ENCODE data around the gene CTDP1. TPM values are rescaled to one million over a fixed set of nuclear protein-coding genes. Genes with fewer than 3 reads are reported as not detected.

CTDP1 gene
- total RNA-seq, 2 experiments from 2014 or later, result 69.0 to 79.6 TPM

- ATAC-seq (ENCODE audit: poor library complexity) (no peak), DNase-seq (no peak)
- peaks cover 29% of the 10 kb centered on the region for H3K9me3 Mint-ChIP-seq
- H3K36me3 Mint-ChIP-seq (ENCODE audit: low read depth), result peaks cover 45% of the 10 kb centered on the region
- H3K36me3 ChIP-seq (ENCODE audit: insufficient read depth, low read length), result peaks cover under 1% of the 10 kb centered on the region
- H3K27ac ChIP-seq (ENCODE audit: low read depth in 1 of 2, low read length in 2 of 2), result no peak overlapping the region
- no peaks in the 10 kb centered on the region for H3K4me1 ChIP-seq (ENCODE audit: insufficient read depth, low read length)
- no peaks in the 10 kb centered on the region for H3K4me1 Mint-ChIP-seq (ENCODE audit: low read depth)
- CTCF ChIA-PET, result no interaction called here
- H3K27me3 Mint-ChIP-seq, result no peaks in the 10 kb centered on the region
- POLR2A ChIA-PET, result no interaction called here
- H3K4me3 ChIP-seq (ENCODE audit: low read length), result no peak overlapping the region
- no peak overlapping the region for H3K27ac Mint-ChIP-seq
- peaks cover 25 to 37% of the 10 kb centered on the region in 2 experiments for H3K9me3 ChIP-seq (ENCODE audit: control insufficient read depth in 1 of 2, insufficient read depth in 1 of 2, low read length in 2 of 2)
- H3K27me3 ChIP-seq (ENCODE audit: control insufficient read depth in 1 of 2, insufficient read depth in 2 of 2, low read length in 2 of 2), result no peaks in the 10 kb centered on the region
- no peak for TF ChIP-seq CTCF (IDR thresholded peaks at IDR 0.05)
- intact Hi-C loops (cut with DNase I, micrococcal nuclease), result no loop called here
- H3K4me3 Mint-ChIP-seq, result no peak overlapping the region
Measured at GRCh38 chr18:79760348-79760747, 80.7 kb downstream of the CTDP1 start.

GRCh38 chr18:79760881-79761280, 81.3 kb downstream of the CTDP1 start:
- Histone ChIP-seq H3K4me1 (ENCODE audit: insufficient read depth, low read length) (no peaks in the 10 kb centered on the region), H3K27ac (ENCODE audit: low read depth in 1 of 2, low read length in 2 of 2) (no peak overlapping the region), H3K4me3 (ENCODE audit: low read length) (no peak overlapping the region), H3K27me3 (ENCODE audit: control insufficient read depth in 1 of 2, insufficient read depth in 2 of 2, low read length in 2 of 2) (no peaks in the 10 kb centered on the region), H3K36me3 (ENCODE audit: insufficient read depth, low read length) (no peaks in the 10 kb centered on the region), H3K9me3 (ENCODE audit: control insufficient read depth in 1 of 2, insufficient read depth in 1 of 2, low read length in 2 of 2) (peaks cover 25 to 36% of the 10 kb centered on the region in 2 experiments)
- ATAC-seq (ENCODE audit: poor library complexity), result no peak
- CTCF ChIA-PET, result no interaction called here
- H3K36me3 Mint-ChIP-seq (ENCODE audit: low read depth), result peaks cover 40% of the 10 kb centered on the region
- no peaks in the 10 kb centered on the region for H3K4me1 Mint-ChIP-seq (ENCODE audit: low read depth)
- H3K4me3 Mint-ChIP-seq, result no peak overlapping the region
- peaks cover 29% of the 10 kb centered on the region for H3K9me3 Mint-ChIP-seq
- TF ChIP-seq CTCF (IDR thresholded peaks at IDR 0.05), result no peak
- intact Hi-C loops (cut with DNase I, micrococcal nuclease), result no loop called here
- H3K27me3 Mint-ChIP-seq, result peaks cover 3% of the 10 kb centered on the region
- H3K27ac Mint-ChIP-seq, result no peak overlapping the region
- POLR2A ChIA-PET, result no interaction called here
- DNase-seq, result no peak

- ChIA-PET POLR2A (no interaction called here), CTCF (no interaction called here)
- DNase-seq (no peak), ATAC-seq (ENCODE audit: poor library complexity) (no peak)
- no peak overlapping the region for H3K27ac Mint-ChIP-seq
- TF ChIP-seq CTCF (IDR thresholded peaks at IDR 0.05), result no peak
- no peak overlapping the region for H3K4me3 Mint-ChIP-seq
- H3K27me3 Mint-ChIP-seq, result peaks cover 14% of the 10 kb centered on the region
- H3K36me3 Mint-ChIP-seq (ENCODE audit: low read depth), result peaks cover 15% of the 10 kb centered on the region
- Histone ChIP-seq H3K9me3 (ENCODE audit: control insufficient read depth in 1 of 2, insufficient read depth in 1 of 2, low read length in 2 of 2) (peaks cover 32 to 42% of the 10 kb centered on the region in 2 experiments), H3K27ac (ENCODE audit: low read depth in 1 of 2, low read length in 2 of 2) (no peak overlapping the region), H3K36me3 (ENCODE audit: insufficient read depth, low read length) (no peaks in the 10 kb centered on the region), H3K27me3 (ENCODE audit: control insufficient read depth in 1 of 2, insufficient read depth in 2 of 2, low read length in 2 of 2) (peaks cover 0 to 3% of the 10 kb centered on the region in 2 experiments), H3K4me3 (ENCODE audit: low read length) (no peak overlapping the region), H3K4me1 (ENCODE audit: insufficient read depth, low read length) (no peaks in the 10 kb centered on the region)
- no peaks in the 10 kb centered on the region for H3K4me1 Mint-ChIP-seq (ENCODE audit: low read depth)
- intact Hi-C loops (cut with DNase I, micrococcal nuclease), result no loop called here
- H3K9me3 Mint-ChIP-seq, result peaks cover 32% of the 10 kb centered on the region
Measured at GRCh38 chr18:79763407-79763806, 83.8 kb downstream of the CTDP1 start.
